ENCODE measurements around the gene NXNL1.

GRCh38 chr19:17421942-17422341, 38.8 kb downstream of the NXNL1 start:
- TF ChIP-seq, protein P1, sequence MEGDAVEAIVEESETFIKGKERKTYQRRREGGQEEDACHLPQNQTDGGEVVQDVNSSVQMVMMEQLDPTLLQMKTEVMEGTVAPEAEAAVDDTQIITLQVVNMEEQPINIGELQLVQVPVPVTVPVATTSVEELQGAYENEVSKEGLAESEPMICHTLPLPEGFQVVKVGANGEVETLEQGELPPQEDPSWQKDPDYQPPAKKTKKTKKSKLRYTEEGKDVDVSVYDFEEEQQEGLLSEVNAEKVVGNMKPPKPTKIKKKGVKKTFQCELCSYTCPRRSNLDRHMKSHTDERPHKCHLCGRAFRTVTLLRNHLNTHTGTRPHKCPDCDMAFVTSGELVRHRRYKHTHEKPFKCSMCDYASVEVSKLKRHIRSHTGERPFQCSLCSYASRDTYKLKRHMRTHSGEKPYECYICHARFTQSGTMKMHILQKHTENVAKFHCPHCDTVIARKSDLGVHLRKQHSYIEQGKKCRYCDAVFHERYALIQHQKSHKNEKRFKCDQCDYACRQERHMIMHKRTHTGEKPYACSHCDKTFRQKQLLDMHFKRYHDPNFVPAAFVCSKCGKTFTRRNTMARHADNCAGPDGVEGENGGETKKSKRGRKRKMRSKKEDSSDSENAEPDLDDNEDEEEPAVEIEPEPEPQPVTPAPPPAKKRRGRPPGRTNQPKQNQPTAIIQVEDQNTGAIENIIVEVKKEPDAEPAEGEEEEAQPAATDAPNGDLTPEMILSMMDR (IDR thresholded peaks at IDR 0.05; ENCODE audit: low read length) = no peak
- TF ChIP-seq EZH2 (optimal IDR thresholded peaks at IDR 0.05; ENCODE audit: low read depth, low read length) (no peak), EZH2phosphoT487 (IDR thresholded peaks at IDR 0.05; ENCODE audit: low read length) (no peak)

All from MM.1S (cell line).